Measurements from ENCODE around the gene HCRT.

HCRT gene

DNA sequence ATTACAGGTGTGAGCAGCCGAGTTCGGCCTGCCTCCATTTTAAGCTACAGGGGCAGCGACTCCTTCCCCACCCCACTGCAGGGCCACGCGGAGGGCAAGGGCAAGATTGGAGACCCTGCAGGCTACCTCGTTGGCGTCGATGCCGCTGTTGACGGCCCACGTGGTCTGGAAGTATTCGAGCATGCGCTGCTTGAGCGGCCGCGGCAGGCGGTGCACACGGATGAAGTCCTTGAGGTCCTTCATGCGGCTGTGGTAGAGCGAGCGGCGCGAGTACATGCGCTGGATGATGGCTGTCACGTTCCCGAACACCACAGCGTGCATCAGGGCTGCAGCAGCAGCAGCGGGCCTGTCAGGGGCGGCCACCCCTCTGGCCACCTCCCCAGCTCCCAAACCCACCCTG is 15.9 kb downstream of the HCRT start:
- no peak overlapping the region for H3K4me3 ChIP-seq (ENCODE audit: low read depth, low read length)
- in situ Hi-C loops (cut with HindIII; ENCODE audit: low sequenced_read_pairs), result no loop called here
- TF ChIP-seq, protein P1, sequence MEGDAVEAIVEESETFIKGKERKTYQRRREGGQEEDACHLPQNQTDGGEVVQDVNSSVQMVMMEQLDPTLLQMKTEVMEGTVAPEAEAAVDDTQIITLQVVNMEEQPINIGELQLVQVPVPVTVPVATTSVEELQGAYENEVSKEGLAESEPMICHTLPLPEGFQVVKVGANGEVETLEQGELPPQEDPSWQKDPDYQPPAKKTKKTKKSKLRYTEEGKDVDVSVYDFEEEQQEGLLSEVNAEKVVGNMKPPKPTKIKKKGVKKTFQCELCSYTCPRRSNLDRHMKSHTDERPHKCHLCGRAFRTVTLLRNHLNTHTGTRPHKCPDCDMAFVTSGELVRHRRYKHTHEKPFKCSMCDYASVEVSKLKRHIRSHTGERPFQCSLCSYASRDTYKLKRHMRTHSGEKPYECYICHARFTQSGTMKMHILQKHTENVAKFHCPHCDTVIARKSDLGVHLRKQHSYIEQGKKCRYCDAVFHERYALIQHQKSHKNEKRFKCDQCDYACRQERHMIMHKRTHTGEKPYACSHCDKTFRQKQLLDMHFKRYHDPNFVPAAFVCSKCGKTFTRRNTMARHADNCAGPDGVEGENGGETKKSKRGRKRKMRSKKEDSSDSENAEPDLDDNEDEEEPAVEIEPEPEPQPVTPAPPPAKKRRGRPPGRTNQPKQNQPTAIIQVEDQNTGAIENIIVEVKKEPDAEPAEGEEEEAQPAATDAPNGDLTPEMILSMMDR (IDR thresholded peaks at IDR 0.05; ENCODE audit: low read depth, low read length, missing control alignments), result no peak
- no peak for DNase-seq (ENCODE audit: low read depth)

DNA sequence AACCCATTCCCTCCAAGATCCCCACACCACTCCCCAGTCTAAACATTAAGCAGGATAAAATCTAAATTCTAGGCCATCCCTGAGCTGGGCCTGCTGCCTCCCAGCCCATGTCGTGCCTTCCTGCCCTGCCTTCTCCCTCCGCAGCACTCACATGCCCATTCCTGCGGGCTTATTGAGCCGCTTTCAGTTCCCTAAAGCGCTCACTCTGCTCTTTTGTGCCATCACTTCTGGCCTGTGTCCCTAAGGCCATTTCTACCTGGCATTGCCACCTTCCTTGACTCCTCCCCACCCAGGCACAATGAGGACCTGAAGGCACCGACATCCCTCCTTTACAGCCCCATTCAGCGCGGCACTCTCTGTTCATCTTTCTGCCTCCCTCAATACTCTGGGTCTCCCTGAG is 17.4 kb downstream of the HCRT start:
- no peak overlapping the region for H3K4me3 ChIP-seq (ENCODE audit: low read depth, low read length)
- DNase-seq (ENCODE audit: low read depth), result no peak
- in situ Hi-C loops (cut with HindIII; ENCODE audit: low sequenced_read_pairs), result no loop called here
- TF ChIP-seq, protein P1 (IDR thresholded peaks at IDR 0.05; ENCODE audit: low read depth, low read length, missing control alignments), result no peak

DNA sequence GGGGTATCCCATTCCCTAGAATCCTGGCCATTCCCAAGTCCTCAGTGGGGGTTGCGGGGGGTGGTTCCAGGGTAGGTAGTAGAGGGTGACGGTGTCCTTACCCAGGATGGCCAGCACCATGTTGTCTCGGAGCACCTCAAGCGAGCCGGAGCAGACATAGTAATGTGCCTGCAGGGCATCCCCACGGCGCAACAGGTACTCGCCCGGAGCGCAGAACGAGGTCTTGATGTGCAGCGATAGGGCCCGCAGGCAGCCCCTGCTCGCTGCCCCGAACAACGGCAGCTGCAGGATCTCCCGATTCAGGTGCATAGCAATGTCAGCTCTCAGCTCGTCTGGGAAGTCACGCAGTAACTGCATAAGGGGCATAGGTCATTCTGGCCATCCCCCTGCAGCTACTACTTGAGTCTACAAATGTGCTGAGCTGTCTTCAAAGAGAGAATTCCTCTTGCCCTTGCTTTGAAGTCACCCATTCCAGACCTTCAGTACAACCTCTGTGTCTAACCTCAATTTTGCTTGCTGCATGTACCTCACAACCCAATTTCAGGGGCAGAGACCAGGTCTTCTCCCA is 19.0 kb downstream of the HCRT start:
- no peak for DNase-seq (ENCODE audit: low read depth)
- in situ Hi-C loops (cut with HindIII; ENCODE audit: low sequenced_read_pairs), result no loop called here
- H3K4me3 ChIP-seq (ENCODE audit: low read depth, low read length), result no peak overlapping the region
- TF ChIP-seq, protein P1 (IDR thresholded peaks at IDR 0.05; ENCODE audit: low read depth, low read length, missing control alignments), result no peak

GRCh38 chr17:42165751-42166150 is 19.5 kb downstream of the HCRT start:
- DNase-seq (ENCODE audit: low read depth), result no peak
- TF ChIP-seq, protein P1 (IDR thresholded peaks at IDR 0.05; ENCODE audit: low read depth, low read length, missing control alignments), result no peak
- H3K4me3 ChIP-seq (ENCODE audit: low read depth, low read length), result no peak overlapping the region
- in situ Hi-C loops (cut with HindIII; ENCODE audit: low sequenced_read_pairs), result no loop called here

DNA sequence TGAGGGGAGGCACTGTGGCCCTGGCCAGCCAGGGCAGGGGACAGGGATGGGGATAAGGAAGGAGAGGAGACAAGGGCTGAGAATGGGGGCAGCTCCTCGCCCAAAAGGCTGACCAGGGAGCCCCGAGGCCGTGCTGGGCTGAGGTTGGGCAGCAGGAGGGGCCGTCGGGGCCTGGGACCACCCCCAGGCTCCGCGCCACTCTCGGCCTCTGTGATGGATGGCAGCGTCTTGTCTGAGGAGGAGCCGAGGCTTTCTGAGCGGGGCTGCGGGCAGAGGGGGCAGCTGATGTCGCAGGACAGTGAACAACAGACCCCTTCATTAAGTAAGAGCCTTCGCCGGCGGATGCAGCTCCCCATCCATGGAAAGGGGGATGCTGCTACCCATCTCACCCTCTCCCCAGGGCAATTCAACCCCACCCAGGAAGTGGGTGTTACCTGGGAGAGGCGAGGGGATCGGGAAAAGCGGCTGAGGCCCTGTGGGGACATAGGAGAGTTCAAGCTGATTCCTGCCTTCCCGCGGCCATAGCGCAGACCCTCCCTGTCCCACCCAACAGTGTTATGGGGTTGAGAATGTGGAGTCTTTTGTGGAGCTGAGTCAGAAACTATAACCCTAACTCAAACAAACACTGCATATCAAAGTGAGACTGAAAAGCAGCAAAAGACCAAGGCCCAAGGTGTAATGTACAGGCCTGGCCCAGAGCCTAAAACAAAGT is 21.4 kb downstream of the HCRT start:
- TF ChIP-seq, protein P1 (IDR thresholded peaks at IDR 0.05; ENCODE audit: low read depth, low read length, missing control alignments), result no peak
- DNase-seq (ENCODE audit: low read depth), result no peak
- in situ Hi-C loops (cut with HindIII; ENCODE audit: low sequenced_read_pairs), result no loop called here
- H3K4me3 ChIP-seq (ENCODE audit: low read depth, low read length), result no peak overlapping the region

- TF ChIP-seq, protein P1 (IDR thresholded peaks at IDR 0.05; ENCODE audit: low read depth, low read length, missing control alignments), result no peak
- no peak overlapping the region for H3K4me3 ChIP-seq (ENCODE audit: low read depth, low read length)
- in situ Hi-C loops (cut with HindIII; ENCODE audit: low sequenced_read_pairs), result no loop called here
- DNase-seq (ENCODE audit: low read depth), result no peak
These were observed 22.1 kb downstream of the HCRT start for GRCh38 chr17:42163113-42163512.

All from astrocyte of the cerebellum (primary cell).